GM19023 (cell line): ENCODE measurements around the gene CA6.
"Not testable (repeated sequence)": the region's sequence is repeated elsewhere in the genome, so short reads cannot be mapped to it uniquely, and the experiment has no call there.

Experiments
- ATAC-seq: cut with Tn5 transposase; IDR thresholded peaks from one replicate; pipeline ENCODE4 v1.9.1; 2021; ENCODE audit warnings: mild to moderate bottlenecking, moderate library complexity; ENCODE audit not compliant: unreplicated experiment

CA6 gene

DNA sequence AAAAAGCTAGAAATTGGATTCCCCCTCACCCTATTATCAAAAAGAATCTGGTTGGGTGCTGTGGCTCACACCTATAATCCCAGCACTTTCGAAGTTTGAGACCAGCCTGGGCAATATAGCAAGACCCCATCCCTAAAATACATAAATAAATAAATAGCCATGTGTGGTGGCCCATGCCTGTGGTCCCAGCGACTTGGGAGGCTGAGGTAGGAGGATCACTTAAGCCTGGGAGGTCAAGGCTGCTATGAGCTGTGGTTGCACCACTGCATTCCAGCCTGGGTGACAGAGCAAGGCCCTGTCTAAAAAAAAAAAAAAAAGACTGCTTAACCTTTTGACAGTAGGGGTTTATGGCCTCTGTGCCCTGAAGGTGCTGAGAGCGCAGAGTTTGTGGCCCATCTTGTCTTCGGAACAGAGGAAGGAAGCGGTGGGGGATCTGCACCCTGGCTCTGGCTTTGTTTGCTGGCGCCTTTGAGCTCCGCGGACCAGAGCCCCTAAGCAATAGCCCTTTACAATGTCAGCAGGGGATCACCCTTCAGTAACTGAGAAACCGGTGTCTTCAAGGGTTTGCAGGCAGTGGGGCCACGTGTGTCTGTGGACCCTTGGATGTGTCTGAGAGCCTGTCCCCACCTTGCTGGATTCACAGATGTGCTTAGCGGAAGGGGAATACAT is 58.5 kb downstream of the CA6 start:
- ATAC-seq = no peak

DNA sequence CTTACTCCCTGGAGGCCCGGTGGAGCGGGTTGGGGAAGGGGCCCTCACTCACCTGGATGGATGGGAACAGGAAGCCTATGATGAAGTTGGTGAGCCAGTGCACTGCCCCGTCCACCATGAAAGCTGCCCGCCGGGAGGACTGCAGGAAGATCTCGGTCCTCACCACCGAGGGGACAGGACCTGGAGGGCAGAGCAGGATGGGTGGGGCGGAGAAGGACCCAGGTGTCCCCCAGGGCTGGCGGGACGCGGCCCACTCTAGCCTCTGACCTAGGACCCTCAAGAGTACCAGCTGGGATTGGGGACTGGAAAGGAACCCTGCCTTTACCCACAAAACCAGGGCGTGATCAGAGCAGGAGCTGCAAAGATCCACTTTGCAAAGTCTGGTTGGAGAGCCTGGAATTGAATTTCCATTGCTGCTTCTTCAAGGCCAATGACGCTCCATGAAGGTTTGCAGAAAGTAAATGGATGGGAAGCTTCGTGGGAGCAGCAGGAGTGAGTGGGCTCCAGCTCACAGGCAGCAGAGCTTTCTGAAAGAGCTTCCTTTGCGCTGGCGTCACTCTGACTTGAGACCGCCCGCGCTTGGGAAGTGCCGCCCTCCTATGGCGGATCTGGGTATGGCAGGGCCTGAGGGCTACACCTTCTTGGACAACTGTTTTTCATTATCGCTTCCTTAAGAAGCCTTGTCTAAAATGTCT is 59.2 kb downstream of the CA6 start:
- ATAC-seq = no peak

DNA sequence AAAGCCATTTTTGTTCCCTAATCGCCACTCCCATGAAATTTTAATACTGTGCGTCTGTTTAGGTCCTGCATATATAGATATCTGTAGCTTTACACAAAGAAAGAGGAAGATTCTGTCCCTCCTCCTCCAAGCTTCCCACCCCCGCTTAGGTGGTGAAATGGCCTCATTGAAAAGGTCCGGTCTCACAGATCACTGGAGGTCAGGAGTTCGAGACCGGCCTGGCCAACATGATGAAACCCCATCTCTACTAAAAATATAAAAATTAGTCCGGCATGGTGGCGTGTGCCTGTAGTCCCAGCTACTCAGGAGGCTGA is 59.7 kb downstream of the CA6 start:
- no peak for ATAC-seq

GRCh38 chr1:9006956-9007615 is 61.4 kb downstream of the CA6 start:
- ATAC-seq = no peak

DNA sequence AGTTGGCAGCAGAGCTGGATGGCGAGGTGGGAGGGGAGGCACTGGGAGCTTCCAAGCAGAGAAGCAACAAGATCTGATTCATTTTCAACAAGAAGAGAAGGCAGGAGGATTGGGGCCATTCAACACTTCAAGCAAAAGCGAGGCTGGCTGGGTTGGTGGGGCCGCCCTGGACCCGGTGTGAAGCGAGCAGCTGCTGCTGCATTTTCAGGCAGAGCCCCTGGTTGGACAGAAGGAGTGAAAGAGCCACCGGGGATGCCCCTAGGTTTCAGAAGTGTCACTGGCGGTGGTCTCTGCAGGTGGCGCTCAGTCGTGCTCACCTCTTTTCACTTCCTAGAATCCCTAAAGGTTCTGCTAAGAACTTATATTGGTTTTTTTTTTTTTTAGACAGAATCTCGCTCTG is 62.6 kb downstream of the CA6 start:
- no peak for ATAC-seq

- ATAC-seq = no peak
Measured at GRCh38 chr1:9009438-9010370, 64.0 kb downstream of the CA6 start.

- no peak for ATAC-seq
Measured at GRCh38 chr1:9010781-9011323, 65.2 kb downstream of the CA6 start.

DNA sequence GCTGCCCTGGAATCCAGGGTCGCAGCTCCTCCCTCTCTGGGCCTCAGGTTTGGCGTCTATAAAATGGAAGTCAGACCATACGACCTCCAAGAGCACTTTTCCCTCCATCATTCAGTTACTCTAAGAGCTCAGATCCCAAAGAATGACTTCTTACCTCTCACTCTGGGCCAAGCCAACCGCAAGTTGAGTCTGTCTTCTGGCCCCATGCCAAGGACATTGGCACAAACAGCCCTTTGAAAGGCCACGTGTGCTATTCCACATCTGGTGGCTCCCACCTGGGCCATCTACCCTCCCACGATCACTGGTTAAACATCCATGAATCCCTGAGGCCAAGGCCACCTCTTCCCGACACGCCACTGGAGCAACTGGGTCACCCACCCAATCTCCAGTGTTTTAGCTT is 68.2 kb downstream of the CA6 start:
- no peak for ATAC-seq

- ATAC-seq = no peak
Measured at GRCh38 chr1:9014475-9015375, 69.1 kb downstream of the CA6 start.

GRCh38 chr1:9016455-9016854 is 70.8 kb downstream of the CA6 start:
- no peak for ATAC-seq

GRCh38 chr1:9018333-9018732 is 72.7 kb downstream of the CA6 start:
- no peak for ATAC-seq

GRCh38 chr1:9019896-9020295 is 74.2 kb downstream of the CA6 start:
- ATAC-seq = no peak

DNA sequence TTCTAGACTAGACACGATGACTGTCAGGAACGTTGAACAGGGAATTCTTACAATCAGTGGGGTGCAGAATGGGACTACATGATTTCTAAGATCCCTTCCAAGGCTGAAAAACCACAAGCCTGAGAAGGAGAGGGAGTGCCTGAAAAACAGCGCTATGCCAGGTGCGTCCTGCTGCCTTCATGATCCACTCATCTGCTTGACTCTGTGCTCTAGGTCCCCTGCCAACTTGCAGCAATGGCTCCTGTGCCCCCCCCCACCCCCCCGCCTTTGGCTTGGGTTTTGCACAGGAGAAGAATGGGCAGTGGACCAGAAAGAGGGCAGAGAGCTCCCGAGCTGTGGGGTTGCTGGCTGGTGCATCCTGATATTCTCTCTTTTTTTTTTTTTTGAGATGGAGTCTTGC is 74.6 kb downstream of the CA6 start:
- ATAC-seq = no peak

DNA sequence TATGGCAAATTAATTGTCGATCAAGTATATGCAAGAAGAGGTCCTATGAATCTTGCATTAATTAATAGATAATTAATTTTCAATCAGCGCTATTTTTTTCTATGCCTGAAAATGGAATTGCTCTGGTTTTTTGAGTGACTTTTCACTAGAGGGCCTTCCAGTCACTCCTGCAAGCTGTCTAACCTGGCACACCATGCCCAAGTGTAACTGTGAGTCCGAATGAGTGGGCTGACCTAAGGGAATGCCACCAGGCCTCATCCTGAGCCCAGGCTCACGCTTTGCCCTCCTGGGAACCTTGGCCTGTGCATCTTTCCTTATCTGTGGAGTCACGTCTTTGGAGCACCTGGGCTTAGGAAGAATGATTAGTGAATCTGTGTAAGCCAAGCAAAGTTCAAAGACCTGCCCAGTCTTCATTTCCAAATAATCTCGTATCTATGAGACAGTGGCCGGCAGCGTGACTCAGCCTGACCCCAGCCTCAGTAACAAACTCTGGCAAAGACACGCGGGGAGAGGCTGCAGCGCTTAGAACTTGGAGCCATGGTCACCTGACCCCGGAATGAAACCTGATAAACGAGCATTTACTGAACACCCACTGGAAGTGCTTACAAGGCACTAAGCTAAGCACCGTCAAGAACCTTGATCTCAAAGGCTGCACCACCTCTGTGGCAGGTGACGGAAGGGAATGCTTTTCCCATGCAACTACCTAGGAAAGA is 76.5 kb downstream of the CA6 start:
- not testable (repeated sequence) for ATAC-seq

- ATAC-seq = no peak
Measured at GRCh38 chr1:9022773-9023172, 77.1 kb downstream of the CA6 start.
